Panc1 (cell line): Measurements from ENCODE around the gene VAV3.

Source experiments
- CTCF ChIP-seq: fragments of 450-650 bp; IDR thresholded peaks from 2 replicates; pipeline ENCODE4 v1.5.1; 2017; ENCODE audit warnings: mild to moderate bottlenecking
- TCF7L2 ChIP-seq: IDR thresholded peaks from 2 replicates; pipeline ENCODE4 v1.6.1; 2011; ENCODE audit warnings: mild to moderate bottlenecking, low read depth, low read length, inconsistent platforms

- TF ChIP-seq CTCF (no peak), TCF7L2 (no peak)
These were observed 284.4 kb downstream of the VAV3 start for GRCh38 chr1:107680579-107680985.
